ENCODE measurements around the gene TMEM150B.

TMEM150B gene

GRCh38 chr19:55354698-55355212 is 29.6 kb upstream of the TMEM150B start, which contains the start of gene COX6B2:
TSS of gene COX6B2 (minus strand) at chr19:55354719. CDS start at chr19:55354521, 198 bp downstream.
- DNase-seq = no peak

GRCh38 chr19:55353803-55354697 is 28.9 kb upstream of the TMEM150B start:
- DNase-seq = peak; percentile 77

GRCh38 chr19:55353356-55353802 is 28.2 kb upstream of the TMEM150B start:
- DNase-seq = no peak

GRCh38 chr19:55352549-55353145 is 27.5 kb upstream of the TMEM150B start:
- DNase-seq = no peak

- DNase-seq = no peak
These were observed 26.9 kb upstream of the TMEM150B start for GRCh38 chr19:55352040-55352439.

- DNase-seq = no peak
These were observed 25.6 kb upstream of the TMEM150B start for GRCh38 chr19:55350620-55351315.

GRCh38 chr19:55348317-55349034 is 23.3 kb upstream of the TMEM150B start:
- no peak for DNase-seq

- no peak for DNase-seq
These were observed 22.4 kb upstream of the TMEM150B start for GRCh38 chr19:55347442-55348009.

GRCh38 chr19:55346725-55347441 is 21.7 kb upstream of the TMEM150B start:
- no peak for DNase-seq

GRCh38 chr19:55345818-55346724 is 20.9 kb upstream of the TMEM150B start:
- no peak for DNase-seq

GRCh38 chr19:55345101-55345817 is 20.1 kb upstream of the TMEM150B start:
- no peak for DNase-seq

- no peak for DNase-seq
These were observed 19.3 kb upstream of the TMEM150B start for GRCh38 chr19:55344444-55344843.

- DNase-seq = no peak
These were observed 16.7 kb upstream of the TMEM150B start for GRCh38 chr19:55341595-55342531.

- peak; percentile 63 for DNase-seq
These were observed 16.0 kb upstream of the TMEM150B start for GRCh38 chr19:55341171-55341588.

GRCh38 chr19:55340784-55341147 is 15.6 kb upstream of the TMEM150B start:
- peak; percentile 39 for DNase-seq

- DNase-seq = peak; percentile 45
These were observed 15.0 kb upstream of the TMEM150B start for GRCh38 chr19:55339889-55340783.

- DNase-seq = peak; percentile 100
These were observed 14.2 kb upstream of the TMEM150B start, which contains the start of gene KMT5C for GRCh38 chr19:55339105-55339888. TSS of gene KMT5C (plus strand) at chr19:55339876. CDS start at chr19:55341937, 2,061 bp downstream.
